HG03520 (cell line): ENCODE results near the gene MT1M.
"Not testable (repeated sequence)": the region's sequence is repeated elsewhere in the genome, so short reads cannot be mapped to it uniquely, and the experiment has no call there.

ENCODE experiments used
- ATAC-seq: cut with Tn5 transposase; IDR thresholded peaks from one replicate; pipeline ENCODE4 v1.9.1; 2021; ENCODE audit warnings: mild to moderate bottlenecking, moderate library complexity; ENCODE audit not compliant: unreplicated experiment

Gene MT1M

DNA sequence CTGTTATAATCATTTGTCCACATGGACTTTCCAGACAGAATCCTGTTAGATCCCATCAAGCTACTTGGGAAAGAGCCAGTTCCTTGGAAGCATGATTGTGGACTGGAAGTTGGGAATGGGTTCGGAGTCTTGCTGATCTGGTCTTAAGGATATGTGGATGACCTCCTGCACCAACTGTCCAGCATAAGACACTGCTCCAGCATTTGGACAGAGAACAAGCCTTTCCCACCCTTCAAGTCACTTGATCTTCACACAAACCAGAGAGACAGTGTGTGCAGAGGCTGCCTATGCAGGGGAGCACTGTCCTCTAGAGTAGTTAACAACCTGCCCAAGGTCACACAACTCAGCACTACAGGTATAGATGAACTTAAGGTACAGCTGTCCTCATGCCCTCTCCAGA lies 13.4 kb downstream of the MT1M start:
- ATAC-seq: no peak

DNA sequence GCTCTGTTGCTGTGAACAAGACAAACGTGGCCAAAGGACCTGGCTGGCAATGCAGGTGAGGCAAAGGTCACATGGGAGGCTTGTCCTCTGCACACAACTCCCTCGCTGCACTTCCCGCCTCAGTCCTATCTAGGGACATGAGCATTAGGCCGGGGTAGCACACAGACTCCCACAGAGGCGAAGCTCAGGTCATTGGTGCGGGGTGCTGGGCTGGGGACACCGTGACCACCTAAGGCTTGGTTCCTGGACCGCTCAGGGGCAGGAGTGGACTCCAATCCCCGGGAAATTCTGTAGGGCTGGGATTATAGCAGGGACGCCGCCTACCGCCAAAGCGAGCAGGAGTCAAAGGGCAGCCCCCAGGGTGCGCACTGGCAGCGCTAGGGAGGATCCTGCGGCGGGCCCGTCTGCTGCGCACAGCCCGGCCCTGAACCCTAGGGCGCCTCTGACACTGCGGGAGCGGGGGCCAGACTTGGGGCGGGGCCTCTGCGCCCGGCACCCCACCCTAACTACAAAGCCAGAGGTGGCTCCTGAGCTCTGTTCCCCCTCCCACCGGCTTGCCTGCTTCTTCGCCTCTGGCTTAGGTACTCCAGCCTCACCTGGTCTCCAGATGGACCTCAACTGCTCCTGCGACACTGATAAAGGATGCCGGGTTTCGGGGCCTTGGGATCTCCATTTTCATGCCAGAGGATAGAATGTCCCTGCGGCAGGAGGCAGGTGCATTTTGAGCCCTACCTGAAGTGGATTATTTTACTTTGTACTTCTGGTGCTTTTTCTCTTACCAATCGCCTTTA lies 15.4 kb downstream of the MT1M start:
- ATAC-seq: no peak

DNA sequence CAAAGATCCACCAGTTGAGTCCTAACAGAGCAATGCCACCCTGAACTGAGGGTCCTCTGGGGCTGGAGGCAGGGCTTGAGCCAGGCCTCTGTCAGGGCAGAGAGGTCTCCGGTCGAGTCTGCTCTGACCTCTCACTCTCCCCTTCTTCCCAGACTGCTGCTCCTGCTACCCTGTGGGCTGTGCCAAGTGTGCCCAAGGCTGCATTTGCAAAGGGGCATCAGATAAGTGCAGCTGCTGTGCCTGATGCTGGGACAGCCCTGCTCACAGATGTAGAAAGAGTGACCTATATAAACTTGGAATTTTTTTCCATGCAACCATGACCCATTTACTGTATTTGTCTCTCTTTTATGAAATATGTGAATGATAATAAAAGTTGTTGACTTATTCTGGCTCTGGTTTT lies 16.8 kb downstream of the MT1M start:
- ATAC-seq: no peak

DNA sequence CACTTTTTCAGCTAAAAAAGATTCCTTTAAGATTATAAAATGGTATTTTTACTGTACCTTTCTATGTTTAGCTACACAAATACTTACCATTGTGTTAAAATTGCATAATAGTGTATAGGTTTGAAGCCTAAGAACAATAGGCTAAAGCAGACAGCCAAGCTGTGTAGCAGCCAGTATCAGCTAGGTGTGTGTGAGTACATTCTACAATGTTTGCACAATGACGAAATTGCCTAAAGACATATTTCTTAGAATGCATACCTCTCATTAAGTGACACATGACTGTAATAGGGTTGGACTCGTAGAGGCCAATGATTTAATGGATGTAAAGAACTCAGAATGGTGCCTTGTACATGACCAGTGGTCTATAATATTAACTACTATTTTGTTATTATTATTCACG lies 17.4 kb downstream of the MT1M start:
- ATAC-seq: no peak

DNA sequence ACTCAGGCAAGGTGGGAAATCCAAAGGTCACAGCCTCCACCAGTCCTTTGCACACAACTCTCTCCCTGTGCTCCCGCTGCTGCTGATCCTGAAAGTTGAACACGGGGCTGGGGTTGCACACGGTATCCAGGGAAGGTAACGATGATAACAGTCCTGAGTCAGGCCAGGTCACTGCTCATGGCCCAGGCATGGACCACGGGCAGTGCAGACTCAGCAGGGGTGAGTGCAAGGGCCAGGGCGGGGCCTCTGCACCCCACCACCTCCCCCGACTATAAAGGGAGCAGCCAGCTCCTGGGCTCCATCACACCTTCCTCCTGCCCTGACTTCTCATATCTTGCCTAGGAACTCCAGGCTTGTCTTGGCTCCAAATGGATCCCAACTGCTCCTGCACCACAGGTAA lies 19.1 kb downstream of the MT1M start, which contains the start of gene MT1B:
Gene MT1B, plus strand, starts transcription at position 301 of the 400 bp plus-strand sequence. Its CDS starts 68 bp downstream, at position 369.
- ATAC-seq: no peak

- ATAC-seq: no peak
Measured at GRCh38 chr16:56652600-56652999, 20.1 kb downstream of the MT1M start.

DNA sequence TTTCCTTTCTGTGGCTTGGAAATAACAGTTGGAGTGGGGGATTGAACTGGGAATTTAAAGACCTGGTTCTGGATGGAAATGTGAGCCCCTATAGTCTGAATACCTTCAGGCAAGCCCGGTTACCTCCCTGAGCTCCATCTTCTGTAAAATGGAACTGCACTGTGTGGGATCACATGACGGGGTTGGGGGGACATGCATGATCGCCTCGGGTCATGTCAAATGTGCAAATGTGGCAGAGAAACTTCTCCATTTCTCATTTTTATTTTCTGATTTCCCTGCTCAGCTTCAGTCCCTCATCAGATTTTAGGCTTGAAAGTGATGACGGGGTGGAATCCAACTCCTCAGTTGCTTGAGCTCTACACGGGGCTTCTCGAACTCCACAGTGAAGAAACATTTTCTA lies 20.8 kb downstream of the MT1M start:
- ATAC-seq: no peak

GRCh38 chr16:56657555-56658326 lies 25.3 kb downstream of the MT1M start, which contains the start of gene MT1F:
MT1F (plus strand) TSS chr16:56657959; CDS start chr16:56658059, 100 bp downstream.
- ATAC-seq: no peak

DNA sequence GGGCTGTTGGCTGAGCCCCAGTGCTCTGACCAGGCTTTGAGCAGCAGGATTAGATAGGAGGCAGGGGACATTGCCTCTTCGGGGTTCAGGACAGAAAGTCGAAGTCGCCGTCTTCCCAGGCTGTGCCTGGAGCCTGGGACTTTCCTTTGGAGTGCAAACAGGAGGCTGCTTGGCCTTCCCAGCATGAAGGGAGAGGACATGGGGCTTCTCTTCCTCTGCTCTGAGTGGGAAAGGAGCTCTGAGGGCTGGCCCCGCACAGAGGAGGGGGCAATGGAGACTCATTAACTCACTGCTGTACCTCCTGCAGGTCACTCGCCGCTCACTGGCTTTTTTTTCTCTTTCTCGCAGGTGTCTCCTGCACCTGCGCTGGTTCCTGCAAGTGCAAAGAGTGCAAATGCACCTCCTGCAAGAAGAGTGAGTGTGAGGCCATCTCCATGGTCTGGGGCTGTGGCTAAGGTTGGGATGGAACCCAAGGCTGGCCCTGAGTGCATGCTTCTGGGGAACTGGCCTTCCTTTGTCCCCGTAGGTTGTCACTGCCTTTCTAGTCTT lies 25.9 kb downstream of the MT1M start:
- ATAC-seq: no peak

DNA sequence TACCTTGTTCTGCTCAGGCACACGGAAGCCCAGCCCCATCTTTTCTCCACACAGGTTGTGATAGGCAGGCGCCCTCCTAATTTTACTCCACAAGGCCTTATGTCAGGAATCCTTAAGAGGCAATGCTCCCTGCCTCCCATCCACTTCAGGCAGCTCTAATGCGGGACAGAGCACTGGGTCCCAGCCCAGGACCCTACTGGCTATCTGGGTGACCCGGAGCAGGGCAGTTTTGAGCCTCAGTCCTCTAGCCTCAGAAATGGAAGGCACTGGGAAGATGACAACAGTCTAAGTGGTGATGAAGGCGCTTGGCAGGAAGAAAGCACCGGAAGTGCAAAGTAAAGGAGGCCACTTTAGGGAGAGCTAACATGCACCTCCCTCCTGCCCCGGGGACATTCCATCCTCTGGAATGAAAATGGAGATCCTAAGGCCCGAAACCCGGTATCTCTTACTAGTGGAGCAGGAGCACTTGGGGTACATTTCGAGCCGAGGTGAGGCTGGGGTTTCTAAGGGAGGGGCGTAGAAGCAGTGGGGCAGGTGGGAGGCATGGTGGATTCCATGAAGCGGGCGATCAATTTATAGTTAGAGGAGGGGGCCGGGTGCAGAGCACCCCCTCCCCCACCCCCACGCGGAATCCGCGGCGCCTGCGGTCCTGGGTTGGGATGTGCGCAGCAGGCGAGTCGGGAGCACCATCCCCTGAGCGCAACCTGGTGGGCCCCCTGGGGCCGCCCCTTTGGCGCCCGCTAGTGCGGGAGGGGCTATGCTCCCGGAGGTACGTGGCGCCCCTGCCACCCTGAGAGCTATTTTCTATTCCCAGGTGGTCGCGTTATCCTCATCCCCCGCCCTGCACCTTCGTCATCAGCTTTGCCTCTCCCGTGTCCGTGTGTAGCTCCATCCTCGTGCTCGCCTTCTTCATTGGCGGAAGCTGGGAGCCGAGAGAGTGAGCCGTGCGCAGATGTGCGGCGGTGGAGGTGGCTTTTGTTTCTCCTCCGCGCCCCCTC lies 30.2 kb downstream of the MT1M start:
- no peak for ATAC-seq

GRCh38 chr16:56664506-56664905 lies 32.0 kb downstream of the MT1M start:
- no peak for ATAC-seq

GRCh38 chr16:56665286-56666261 lies 33.1 kb downstream of the MT1M start:
- ATAC-seq: not testable (repeated sequence)

GRCh38 chr16:56667581-56668571 lies 35.4 kb downstream of the MT1M start, which contains the start of gene MT1G:
MT1G (minus strand) TSS chr16:56668065; CDS start chr16:56667993, 72 bp downstream.
- ATAC-seq: no peak

DNA sequence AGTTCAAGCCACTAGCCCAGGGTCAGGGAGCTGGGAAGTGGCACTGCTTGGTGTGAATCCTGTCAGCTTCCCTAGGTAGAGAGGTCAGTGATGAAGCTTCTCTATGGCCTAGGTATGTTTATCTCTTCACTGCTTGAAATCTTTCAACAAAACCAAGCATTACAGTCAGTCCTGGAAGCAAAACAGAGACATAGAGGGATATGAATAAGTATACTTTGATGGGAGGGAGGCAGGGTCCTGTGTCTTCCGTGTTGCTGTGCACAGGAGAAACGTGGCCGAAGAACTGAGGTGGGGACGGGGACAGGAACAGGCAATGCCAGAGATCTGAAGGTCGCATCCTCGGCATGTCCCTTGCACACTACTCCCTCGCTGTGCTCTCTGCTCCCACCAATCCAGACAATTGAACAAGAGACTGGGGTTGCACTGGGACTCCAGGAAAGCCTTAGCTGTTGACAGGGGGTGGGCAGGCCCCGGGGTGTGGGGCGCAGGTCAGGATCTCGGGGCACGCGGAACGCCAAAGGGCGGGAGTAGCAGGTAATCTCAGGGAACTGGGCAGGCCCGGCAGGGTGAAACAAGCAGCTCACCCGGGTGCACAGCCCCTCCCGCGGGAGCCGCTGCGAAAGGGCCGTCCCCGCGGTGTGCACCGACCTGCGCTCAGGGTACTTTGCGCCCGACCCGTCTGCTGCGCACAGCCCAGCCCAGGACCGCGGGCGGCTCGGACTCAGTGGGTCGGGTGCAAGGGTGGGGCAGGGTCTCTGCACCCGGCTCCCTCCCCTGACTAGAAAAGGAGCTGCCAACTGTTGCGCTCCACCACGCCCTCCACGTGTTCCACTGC lies 36.8 kb downstream of the MT1M start, which contains the start of gene MT1H:
Gene MT1H, plus strand, starts transcription at position 810 of the 835 bp plus-strand sequence. CDS start 71 bp downstream, outside the sequence.
- ATAC-seq: no peak

GRCh38 chr16:56669840-56670619 lies 37.6 kb downstream of the MT1M start:
- no peak for ATAC-seq

GRCh38 chr16:56670620-56670934 lies 38.1 kb downstream of the MT1M start:
- ATAC-seq: no peak
